Measurements from ENCODE around the gene PHF10. TPM values are rescaled to one million over a fixed set of nuclear protein-coding genes. Genes with fewer than 3 reads are reported as not detected.

The PHF10 gene
- total and polyA plus RNA-seq, 2 donors (not counting 3 experiments of a cell fraction or from before 2014, with no cell fraction given): 19.1 to 62.4 TPM

- no peaks in the 10 kb centered on the region for H3K27me3 ChIP-seq (ENCODE audit: control insufficient read depth in 2 of 2, insufficient read depth in 2 of 2, low read length in 2 of 2)
- H3K4me1 ChIP-seq (ENCODE audit: control insufficient read depth, extremely low read depth, insufficient read depth, low read length): peaks cover 7% of the 10 kb centered on the region
- no peaks in the 10 kb centered on the region for H3K9me3 ChIP-seq (replicated peaks; ENCODE audit: control insufficient read depth, insufficient read depth, low read length)
- dilution Hi-C loops (cut with MboI; ENCODE audit: extremely low pct_ligation_motif_present, low sequenced_read_pairs): no loop called here
- CTCF ChIA-PET: interaction anchor here (1.0 to 1.2 kb wide), 2 partner anchors 15 to 234 kb away, joined by 3 to 5 read pairs; no protein-coding TSS in a partner anchor
- TF ChIP-seq MYC (IDR thresholded peaks at IDR 0.05; ENCODE audit: low read depth, low read length): no peak
- no peak for TF ChIP-seq GATA2 (IDR thresholded peaks at IDR 0.05; ENCODE audit: insufficient read depth, insufficient read length, low read depth, low read length)
- TF ChIP-seq POLR2AphosphoS5 (IDR thresholded peaks at IDR 0.05; ENCODE audit: insufficient read depth, low read depth, low read length): no peak
- TF ChIP-seq EZH2 (IDR thresholded peaks at IDR 0.05; ENCODE audit: borderline replicate concordance, low read depth, low read length, severe bottlenecking): no peak
- no peak for TF ChIP-seq JUN (IDR thresholded peaks at IDR 0.05; ENCODE audit: borderline replicate concordance, insufficient read depth, insufficient read length, low read depth)
- TF ChIP-seq POLR2A (IDR thresholded peaks at IDR 0.05; ENCODE audit: low read depth, low read length): no peak
- TF ChIP-seq FOS (IDR thresholded peaks at IDR 0.05; ENCODE audit: borderline replicate concordance, insufficient read depth, low read length): no peak
- TF ChIP-seq, protein P1, sequence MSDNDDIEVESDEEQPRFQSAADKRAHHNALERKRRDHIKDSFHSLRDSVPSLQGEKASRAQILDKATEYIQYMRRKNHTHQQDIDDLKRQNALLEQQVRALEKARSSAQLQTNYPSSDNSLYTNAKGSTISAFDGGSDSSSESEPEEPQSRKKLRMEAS (IDR thresholded peaks at IDR 0.05; ENCODE audit: insufficient read depth, insufficient read length): no peak
- TF ChIP-seq, protein P2, sequence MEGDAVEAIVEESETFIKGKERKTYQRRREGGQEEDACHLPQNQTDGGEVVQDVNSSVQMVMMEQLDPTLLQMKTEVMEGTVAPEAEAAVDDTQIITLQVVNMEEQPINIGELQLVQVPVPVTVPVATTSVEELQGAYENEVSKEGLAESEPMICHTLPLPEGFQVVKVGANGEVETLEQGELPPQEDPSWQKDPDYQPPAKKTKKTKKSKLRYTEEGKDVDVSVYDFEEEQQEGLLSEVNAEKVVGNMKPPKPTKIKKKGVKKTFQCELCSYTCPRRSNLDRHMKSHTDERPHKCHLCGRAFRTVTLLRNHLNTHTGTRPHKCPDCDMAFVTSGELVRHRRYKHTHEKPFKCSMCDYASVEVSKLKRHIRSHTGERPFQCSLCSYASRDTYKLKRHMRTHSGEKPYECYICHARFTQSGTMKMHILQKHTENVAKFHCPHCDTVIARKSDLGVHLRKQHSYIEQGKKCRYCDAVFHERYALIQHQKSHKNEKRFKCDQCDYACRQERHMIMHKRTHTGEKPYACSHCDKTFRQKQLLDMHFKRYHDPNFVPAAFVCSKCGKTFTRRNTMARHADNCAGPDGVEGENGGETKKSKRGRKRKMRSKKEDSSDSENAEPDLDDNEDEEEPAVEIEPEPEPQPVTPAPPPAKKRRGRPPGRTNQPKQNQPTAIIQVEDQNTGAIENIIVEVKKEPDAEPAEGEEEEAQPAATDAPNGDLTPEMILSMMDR (IDR thresholded peaks at IDR 0.05; ENCODE audit: extremely low read depth in 1 of 2, insufficient read depth in 1 of 2, low read depth in 1 of 2, low read length in 2 of 2): no peak
- FAIRE-seq (no peak), DNase-seq (ENCODE audit: low read depth, low spot score) (no peak)
- H2AFZ ChIP-seq (ENCODE audit: low read depth, low read length): no peak overlapping the region
- no peak overlapping the region for H3K4me2 ChIP-seq (ENCODE audit: insufficient read depth, low read length)
- no peaks in the 10 kb centered on the region for H3K36me3 ChIP-seq (ENCODE audit: control insufficient read depth in 2 of 2, extremely low read depth in 1 of 2, insufficient read depth in 2 of 2, low read length in 2 of 2)
- POLR2A ChIA-PET: no interaction called here
- no TSS peak for BruUV-seq (replicated peaks)
- H4K20me1 ChIP-seq (replicated peaks; ENCODE audit: control insufficient read depth, extremely low read depth, insufficient read depth, low read length): no peaks in the 10 kb centered on the region
- intact Hi-C loops (cut with micrococcal nuclease): no loop called here
- no peak overlapping the region for H3K27ac ChIP-seq (ENCODE audit: insufficient read depth, low read depth, low read length)
- H3K9ac ChIP-seq (replicated peaks; ENCODE audit: extremely low read depth, insufficient read depth, low read length): no peak overlapping the region
- peaks cover 11% of the 10 kb centered on the region for H3K79me2 ChIP-seq (ENCODE audit: control insufficient read depth, insufficient read depth, low read length)
- no peaks in the 10 kb centered on the region for H3K9me1 ChIP-seq (replicated peaks; ENCODE audit: control insufficient read depth, extremely low read depth, insufficient read depth, low read length)
- H3K4me3 ChIP-seq (replicated peaks in 1 of 3; ENCODE audit: insufficient read depth in 1 of 3, low read depth in 1 of 3, low read length in 3 of 3): no peak overlapping the region
These were observed 22.3 kb upstream of the PHF10 start for GRCh38 chr6:169746556-169746955.
